Measurements from ENCODE around the gene NME7.

Gene NME7

GRCh38 chr1:169105087-169105433, 262.5 kb downstream of the NME7 start:
- no peak for DNase-seq

- no peak for DNase-seq
Measured at GRCh38 chr1:169103480-169103893, 264.1 kb downstream of the NME7 start.

- DNase-seq = no peak
Measured at GRCh38 chr1:169103002-169103401, 264.6 kb downstream of the NME7 start.

GRCh38 chr1:169102567-169102966, 265.0 kb downstream of the NME7 start:
- DNase-seq = peak; percentile 85

- DNase-seq = no peak
Measured at GRCh38 chr1:169100651-169101088, 266.9 kb downstream of the NME7 start.

GRCh38 chr1:169100208-169100607, 267.4 kb downstream of the NME7 start:
- DNase-seq = no peak

GRCh38 chr1:169099561-169099960, 268.0 kb downstream of the NME7 start:
- no peak for DNase-seq

GRCh38 chr1:169098380-169098779, 269.2 kb downstream of the NME7 start:
- DNase-seq = no peak

- DNase-seq = no peak
Measured at GRCh38 chr1:169094897-169095569, 272.6 kb downstream of the NME7 start.

GRCh38 chr1:169092399-169092798, 275.2 kb downstream of the NME7 start:
- no peak for DNase-seq

GRCh38 chr1:169091480-169091941, 276.1 kb downstream of the NME7 start:
- DNase-seq = peak; percentile 48

- no peak for DNase-seq
Measured at GRCh38 chr1:169090900-169091311, 276.7 kb downstream of the NME7 start.

GRCh38 chr1:169090308-169090899, 277.2 kb downstream of the NME7 start:
- DNase-seq = no peak

GRCh38 chr1:169089776-169090175, 277.8 kb downstream of the NME7 start:
- no peak for DNase-seq

- no peak for DNase-seq
Measured at GRCh38 chr1:169087876-169088275, 279.7 kb downstream of the NME7 start.

- peak; percentile 12 for DNase-seq
Measured at GRCh38 chr1:169086603-169087455, 280.8 kb downstream of the NME7 start.

- no peak for DNase-seq
Measured at GRCh38 chr1:169085911-169086310, 281.7 kb downstream of the NME7 start.
